Measurements from ENCODE around the gene CLIC3. TPM values are rescaled to one million over a fixed set of nuclear protein-coding genes. Genes with fewer than 3 reads are reported as not detected.

Gene CLIC3
- total and polyA plus RNA-seq, 2 donors from 2014 or later, result 2.1 to 4.0 TPM

GRCh38 chr9:136957461-136957860 lies 38.9 kb downstream of the CLIC3 start:
- Histone ChIP-seq H3K27ac (ENCODE audit: low read depth in 2 of 2, low read length in 2 of 2) (no peak overlapping the region), H3K9me3 (ENCODE audit: control insufficient read depth in 2 of 3, insufficient read depth in 1 of 3, low read length in 3 of 3) (no peaks in the 10 kb centered on the region), H3K36me3 (ENCODE audit: control insufficient read depth in 2 of 3, insufficient read depth in 3 of 3, low read length in 3 of 3) (no peaks in the 10 kb centered on the region), H3K4me3 (ENCODE audit: low read length in 3 of 3) (no peak overlapping the region), H3K4me1 (ENCODE audit: control insufficient read depth in 2 of 3, insufficient read depth in 2 of 3, low read depth in 1 of 3, low read length in 3 of 3) (no peaks in the 10 kb centered on the region), H3K9ac (ENCODE audit: low read length in 3 of 3) (no peak overlapping the region), H3K27me3 (ENCODE audit: control insufficient read depth, insufficient read depth, low read length) (no peaks in the 10 kb centered on the region)
- FAIRE-seq, result no peak
- TF ChIP-seq CTCF (IDR thresholded peaks at IDR 0.05; ENCODE audit: borderline replicate concordance, extremely low read depth, insufficient read depth), result no peak
- intact Hi-C loops (cut with DNase I), result loop anchor here (10.0 kb wide), 1 partner anchor 67 kb away; the partner anchor contains the start of gene ABCA2
- no peak for DNase-seq

- no peak for TF ChIP-seq CTCF (IDR thresholded peaks at IDR 0.05; ENCODE audit: borderline replicate concordance, extremely low read depth, insufficient read depth)
- FAIRE-seq, result no peak
- intact Hi-C loops (cut with DNase I), result loop anchor here (10.0 kb wide), 1 partner anchor 68 kb away; the partner anchor contains the start of gene ABCA2
- no peak for DNase-seq
- no peaks in the 10 kb centered on the region for H3K27me3 ChIP-seq (ENCODE audit: control insufficient read depth, insufficient read depth, low read length)
- no peak overlapping the region for H3K4me3 ChIP-seq (ENCODE audit: low read length in 3 of 3)
- no peaks in the 10 kb centered on the region for H3K36me3 ChIP-seq (ENCODE audit: control insufficient read depth in 2 of 3, insufficient read depth in 3 of 3, low read length in 3 of 3)
- H3K27ac ChIP-seq (ENCODE audit: low read depth in 2 of 2, low read length in 2 of 2), result no peak overlapping the region
- peaks cover 0 to under 1% (median 0%) of the 10 kb centered on the region in 3 donors for H3K4me1 ChIP-seq (ENCODE audit: control insufficient read depth in 2 of 3, insufficient read depth in 2 of 3, low read depth in 1 of 3, low read length in 3 of 3)
- no peaks in the 10 kb centered on the region for H3K9me3 ChIP-seq (ENCODE audit: control insufficient read depth in 2 of 3, insufficient read depth in 1 of 3, low read length in 3 of 3)
- H3K9ac ChIP-seq (ENCODE audit: low read length in 3 of 3), result no peak overlapping the region
These were observed 39.8 kb downstream of the CLIC3 start for GRCh38 chr9:136956604-136957003.

GRCh38 chr9:136955943-136956335 lies 40.4 kb downstream of the CLIC3 start:
- no peak for FAIRE-seq
- no peak for TF ChIP-seq CTCF (IDR thresholded peaks at IDR 0.05; ENCODE audit: borderline replicate concordance, extremely low read depth, insufficient read depth)

More at GRCh38 chr9:136955943-136956335, 40.4 kb downstream of the CLIC3 start:
- intact Hi-C loops (cut with DNase I), result loop anchor here (10.0 kb wide), 1 partner anchor 69 kb away; the partner anchor contains the start of gene ABCA2
- DNase-seq, result peak in 1 of 5 donors; percentile 54
- no peak overlapping the region for H3K27ac ChIP-seq (ENCODE audit: low read depth in 2 of 2, low read length in 2 of 2)
- peaks cover 0 to 3% (median 0%) of the 10 kb centered on the region in 3 donors for H3K4me1 ChIP-seq (ENCODE audit: control insufficient read depth in 2 of 3, insufficient read depth in 2 of 3, low read depth in 1 of 3, low read length in 3 of 3)
- no peaks in the 10 kb centered on the region for H3K9me3 ChIP-seq (ENCODE audit: control insufficient read depth in 2 of 3, insufficient read depth in 1 of 3, low read length in 3 of 3)
- no peaks in the 10 kb centered on the region for H3K36me3 ChIP-seq (ENCODE audit: control insufficient read depth in 2 of 3, insufficient read depth in 3 of 3, low read length in 3 of 3)
- H3K9ac ChIP-seq (ENCODE audit: low read length in 3 of 3), result no peak overlapping the region
- no peak overlapping the region for H3K4me3 ChIP-seq (ENCODE audit: low read length in 3 of 3)
- no peaks in the 10 kb centered on the region for H3K27me3 ChIP-seq (ENCODE audit: control insufficient read depth, insufficient read depth, low read length)

All from kidney (tissue), 14 donors.